IPS-NIHi11 (cell line): ENCODE results near the gene BCHE.

Experiments used
- DNase-seq: peaks from one replicate; pipeline ENCODE4 v3.0.0; 2012; ENCODE audit warnings: mixed read lengths, low spot score

Gene BCHE

GRCh38 chr3:165749821-165750220 is 87.4 kb downstream of the BCHE start:
- DNase-seq, result no peak

GRCh38 chr3:165749241-165749640 is 88.0 kb downstream of the BCHE start:
- DNase-seq, result no peak

- DNase-seq, result no peak
These were observed 89.1 kb downstream of the BCHE start for GRCh38 chr3:165748094-165748493.

GRCh38 chr3:165746874-165747273 is 90.3 kb downstream of the BCHE start:
- DNase-seq, result no peak

GRCh38 chr3:165744025-165744424 is 93.2 kb downstream of the BCHE start:
- DNase-seq, result no peak

- DNase-seq, result no peak
These were observed 94.9 kb downstream of the BCHE start for GRCh38 chr3:165742351-165742750.

GRCh38 chr3:165729756-165730155 is 107.5 kb downstream of the BCHE start:
- DNase-seq, result no peak

- no peak for DNase-seq
These were observed 108.3 kb downstream of the BCHE start for GRCh38 chr3:165728924-165729323.

GRCh38 chr3:165725296-165725695 is 111.9 kb downstream of the BCHE start:
- DNase-seq, result no peak
